Left hindlimb (tissue), 1 donor: Measurements from ENCODE around the gene PDCD1.
"Not testable (repeated sequence)": the region's sequence is repeated elsewhere in the genome, so short reads cannot be mapped to it uniquely, and the experiment has no call there.

Experiments
- DNase-seq: peaks from one replicate; pipeline ENCODE4 v3.0.0-alpha.2; 2018

The PDCD1 gene

GRCh38 chr2:241877197-241877685 lies 18.5 kb upstream of the PDCD1 start:
- DNase-seq: no peak

GRCh38 chr2:241876528-241877196 lies 18.0 kb upstream of the PDCD1 start:
- DNase-seq: no peak

- not testable (repeated sequence) for DNase-seq
These were observed 17.2 kb upstream of the PDCD1 start for GRCh38 chr2:241875754-241876527.

- no peak for DNase-seq
These were observed 15.7 kb upstream of the PDCD1 start for GRCh38 chr2:241874277-241874925.

GRCh38 chr2:241873803-241874110 lies 15.1 kb upstream of the PDCD1 start:
- DNase-seq: no peak

- DNase-seq: no peak
These were observed 14.5 kb upstream of the PDCD1 start for GRCh38 chr2:241873081-241873802.

GRCh38 chr2:241872313-241872642 lies 13.6 kb upstream of the PDCD1 start:
- DNase-seq: no peak

- no peak for DNase-seq
These were observed 13.0 kb upstream of the PDCD1 start for GRCh38 chr2:241871538-241872312.

- DNase-seq: no peak
These were observed 12.2 kb upstream of the PDCD1 start for GRCh38 chr2:241870611-241871537.

- DNase-seq: no peak
These were observed 11.4 kb upstream of the PDCD1 start for GRCh38 chr2:241870081-241870541.

GRCh38 chr2:241869087-241869961 lies 10.6 kb upstream of the PDCD1 start, which contains the start of gene RTP5:
RTP5 (plus strand) TSS chr2:241869729; CDS start chr2:241869757, 28 bp downstream.
- DNase-seq: no peak

- DNase-seq: no peak
These were observed 10.0 kb upstream of the PDCD1 start for GRCh38 chr2:241868661-241869081.

- DNase-seq: no peak
These were observed 9.2 kb upstream of the PDCD1 start for GRCh38 chr2:241867776-241868420.

GRCh38 chr2:241866790-241867645 lies 8.3 kb upstream of the PDCD1 start:
- DNase-seq: no peak

GRCh38 chr2:241865957-241866789 lies 7.5 kb upstream of the PDCD1 start:
- peak; percentile 63 for DNase-seq

GRCh38 chr2:241865416-241865956 lies 6.8 kb upstream of the PDCD1 start:
- no peak for DNase-seq

- DNase-seq: no peak
These were observed 6.1 kb upstream of the PDCD1 start for GRCh38 chr2:241864850-241865213.
